Gastrocnemius medialis (tissue), 4 donors: ENCODE data around the gene PRSS33. TPM values are rescaled to one million over a fixed set of nuclear protein-coding genes. Genes with fewer than 3 reads are reported as not detected.

ENCODE experiments used
- ATAC-seq, 2 donors: fragments of 150-250 bp; one replicate each; pipeline ENCODE4 v1.9.1; 2016
- DNase-seq, 2 donors: peaks; one replicate each; pipeline ENCODE4 v3.0.0-alpha.2; 2019
- H3K27ac ChIP-seq, 4 donors: fragments of 200-600 bp; sonication (generic); 1 replicate in 1 of 4; 2 replicates in 3 of 4; pipeline ENCODE4 v1.5.1; 2016 to 2018; ENCODE audit warnings: mild to moderate bottlenecking in 2 of 4, moderate library complexity in 1 of 4
- H3K27me3 ChIP-seq, 3 donors: fragments of 200-600 bp; sonication (generic) in 2 of 3; 1 replicate in 1 of 3; 2 replicates in 2 of 3; pipeline versions ENCODE4 v1.5.1 to v1.6.0; 2016 to 2019; ENCODE audit warnings: mild to moderate bottlenecking in 1 of 3, moderate library complexity in 1 of 3
- H3K36me3 ChIP-seq, 2 donors: fragments of 200-600 bp; sonication (generic) in 1 of 2; one replicate each; pipeline ENCODE4 v1.5.1; 2017 to 2018
- H3K4me1 ChIP-seq, 2 donors: fragments of 200-600 bp; sonication (generic) in 1 of 2; one replicate each; pipeline ENCODE4 v1.5.1; 2016 to 2017; ENCODE audit warnings: mild to moderate bottlenecking in 2 of 2
- H3K4me3 ChIP-seq, 4 donors: fragments of 200-600 bp; sonication (generic) in 3 of 4; 1 replicate in 1 of 4; 2 replicates in 3 of 4; pipeline ENCODE4 v1.5.1; 2016 to 2019; ENCODE audit warnings: mild to moderate bottlenecking in 2 of 4
- H3K9me3 ChIP-seq, 3 donors: fragments of 200-600 bp; sonication (generic) in 2 of 3; 1 replicate in 1 of 3; 2 replicates in 2 of 3; pipeline ENCODE4 v1.5.1; 2016 to 2019
- POLR2A ChIP-seq, 2 donors: fragments of 450-650 bp; IDR thresholded peaks; one replicate each; pipeline ENCODE4 v1.6.1; 2017; ENCODE audit warnings: antibody characterized with exemption in 2 of 2, mild to moderate bottlenecking in 2 of 2, moderate library complexity in 2 of 2
- in situ Hi-C, 4 donors: fragments of 200-750 bp; cut with MboI; loops; one replicate each; pipeline versions ENCODE4 v1.15.0 to v1.8.0; 2017; ENCODE audit warnings: low sequenced_read_pairs in 4 of 4
- intact Hi-C: fragments of 100-400 bp; cut with DNase I; formaldehyde crosslinking; loops from one replicate; pipeline ENCODE4 v1.15.1; 2023; ENCODE audit warnings: low total_unique reads
- total RNA-seq, 4 donors: library from RNA; depleted of rRNA; stranded (reverse); fragments of >200 nt; gene quantifications; one replicate each; pipeline versions ENCODE4 v1.1.0 to v1.2.3, GENCODE V29; 2016
- TF ChIP-seq, protein P1 (sequence below), 5 experiments: fragments of 450-650 bp in 3 of 5; fragments of 200-600 bp in 2 of 5; sonication (generic) in 2 of 5; IDR thresholded peaks in 4 of 5; conservative IDR thresholded peaks in 1 of 5; 1 replicate in 4 of 5; 2 replicates in 1 of 5; pipeline ENCODE4 v1.5.1; 2016 to 2019; ENCODE audit warnings: antibody characterized with exemption in 5 of 5, mild to moderate bottlenecking in 3 of 5, moderate library complexity in 3 of 5

Gene PRSS33
- total RNA-seq, 4 donors from 2014 or later, result not detected

DNA sequence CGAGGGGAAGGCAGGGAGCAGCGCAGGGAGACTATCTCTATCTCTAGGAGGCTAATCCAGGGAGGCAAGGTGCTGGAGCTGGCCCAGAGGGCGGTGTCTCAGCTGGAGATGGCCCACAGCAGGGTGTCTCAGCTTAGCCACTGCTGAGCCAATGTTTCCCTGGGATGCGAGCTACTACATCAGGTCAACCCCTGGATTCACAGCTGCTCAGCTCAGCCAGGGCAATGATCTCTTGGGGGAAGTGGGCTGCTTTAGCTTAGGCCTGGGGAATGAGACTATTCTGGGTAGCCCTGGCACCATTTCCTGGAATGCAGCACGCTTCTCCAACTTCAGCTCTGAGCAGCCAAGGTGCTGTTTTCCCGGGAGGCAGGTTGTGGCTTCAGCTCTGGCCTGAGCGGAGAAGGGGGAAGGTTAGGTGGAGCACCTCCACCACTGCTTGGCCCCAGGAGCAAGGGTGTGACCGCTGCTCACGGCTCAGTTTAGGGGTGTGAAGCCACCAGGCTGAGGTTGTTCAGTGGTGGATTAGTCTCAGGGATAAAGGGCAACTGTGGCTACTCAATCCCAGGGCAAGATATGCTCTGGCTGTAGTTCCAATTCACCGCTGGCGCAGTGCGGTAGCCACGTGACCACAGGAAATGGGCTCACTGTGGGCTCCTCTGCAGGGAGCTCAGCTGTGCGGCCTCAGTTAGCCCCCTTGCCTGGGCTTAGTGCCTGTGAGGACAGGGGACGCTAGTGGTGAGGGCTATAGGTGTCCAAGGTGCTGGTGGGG is 24.5 kb upstream of the PRSS33 start:
- in situ Hi-C loops (no loop called here), intact Hi-C loops (no loop called here)
- H3K36me3 ChIP-seq, result no peaks in the 10 kb centered on the region
- H3K27ac ChIP-seq, result no peak overlapping the region
- no peak overlapping the region for H3K4me3 ChIP-seq
- no peak for ATAC-seq
- H3K9me3 ChIP-seq, result no peaks in the 10 kb centered on the region
- TF ChIP-seq, protein P1, sequence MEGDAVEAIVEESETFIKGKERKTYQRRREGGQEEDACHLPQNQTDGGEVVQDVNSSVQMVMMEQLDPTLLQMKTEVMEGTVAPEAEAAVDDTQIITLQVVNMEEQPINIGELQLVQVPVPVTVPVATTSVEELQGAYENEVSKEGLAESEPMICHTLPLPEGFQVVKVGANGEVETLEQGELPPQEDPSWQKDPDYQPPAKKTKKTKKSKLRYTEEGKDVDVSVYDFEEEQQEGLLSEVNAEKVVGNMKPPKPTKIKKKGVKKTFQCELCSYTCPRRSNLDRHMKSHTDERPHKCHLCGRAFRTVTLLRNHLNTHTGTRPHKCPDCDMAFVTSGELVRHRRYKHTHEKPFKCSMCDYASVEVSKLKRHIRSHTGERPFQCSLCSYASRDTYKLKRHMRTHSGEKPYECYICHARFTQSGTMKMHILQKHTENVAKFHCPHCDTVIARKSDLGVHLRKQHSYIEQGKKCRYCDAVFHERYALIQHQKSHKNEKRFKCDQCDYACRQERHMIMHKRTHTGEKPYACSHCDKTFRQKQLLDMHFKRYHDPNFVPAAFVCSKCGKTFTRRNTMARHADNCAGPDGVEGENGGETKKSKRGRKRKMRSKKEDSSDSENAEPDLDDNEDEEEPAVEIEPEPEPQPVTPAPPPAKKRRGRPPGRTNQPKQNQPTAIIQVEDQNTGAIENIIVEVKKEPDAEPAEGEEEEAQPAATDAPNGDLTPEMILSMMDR (IDR thresholded peaks at IDR 0.05 in 4 of 5, conservative IDR thresholded peaks at IDR 0.05 in 1 of 5), result no peak
- no peak for TF ChIP-seq POLR2A (IDR thresholded peaks at IDR 0.05)
- H3K27me3 ChIP-seq, result peaks cover 0 to 3% (median 3%) of the 10 kb centered on the region in 3 donors
- DNase-seq, result no peak
- H3K4me1 ChIP-seq, result peaks cover 0 to 10% of the 10 kb centered on the region in 2 donors

DNA sequence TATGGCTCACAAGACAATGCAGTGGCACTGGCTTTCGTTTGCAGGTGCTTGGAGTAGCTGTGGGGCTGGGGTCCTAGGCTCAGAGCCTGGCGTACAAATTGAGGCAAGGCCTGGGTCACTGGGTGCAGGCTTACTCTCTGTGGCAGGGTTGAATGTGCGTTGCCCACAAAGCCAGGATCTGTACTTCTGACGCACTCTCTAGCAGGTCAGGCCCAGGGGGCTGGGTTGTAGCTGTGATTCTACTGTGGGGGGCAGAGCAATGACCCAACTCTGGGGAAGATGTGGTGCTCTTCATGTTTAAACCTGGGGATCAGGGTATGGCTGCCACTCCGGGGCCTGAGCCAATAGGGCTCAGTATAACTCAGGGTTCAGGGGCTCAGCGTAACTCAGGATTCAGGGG is 23.3 kb upstream of the PRSS33 start:
- Histone ChIP-seq H3K4me3 (no peak overlapping the region), H3K36me3 (no peaks in the 10 kb centered on the region), H3K27me3 (peaks cover 0 to 3% (median 0%) of the 10 kb centered on the region in 3 donors), H3K4me1 (peaks cover 0 to 10% of the 10 kb centered on the region in 2 donors), H3K9me3 (no peaks in the 10 kb centered on the region), H3K27ac (no peak overlapping the region)
- intact Hi-C loops, result no loop called here
- DNase-seq, result no peak
- ATAC-seq, result no peak
- TF ChIP-seq POLR2A (IDR thresholded peaks at IDR 0.05), result no peak
- TF ChIP-seq, protein P1 (IDR thresholded peaks at IDR 0.05 in 4 of 5, conservative IDR thresholded peaks at IDR 0.05 in 1 of 5), result no peak
- in situ Hi-C loops, result no loop called here

DNA sequence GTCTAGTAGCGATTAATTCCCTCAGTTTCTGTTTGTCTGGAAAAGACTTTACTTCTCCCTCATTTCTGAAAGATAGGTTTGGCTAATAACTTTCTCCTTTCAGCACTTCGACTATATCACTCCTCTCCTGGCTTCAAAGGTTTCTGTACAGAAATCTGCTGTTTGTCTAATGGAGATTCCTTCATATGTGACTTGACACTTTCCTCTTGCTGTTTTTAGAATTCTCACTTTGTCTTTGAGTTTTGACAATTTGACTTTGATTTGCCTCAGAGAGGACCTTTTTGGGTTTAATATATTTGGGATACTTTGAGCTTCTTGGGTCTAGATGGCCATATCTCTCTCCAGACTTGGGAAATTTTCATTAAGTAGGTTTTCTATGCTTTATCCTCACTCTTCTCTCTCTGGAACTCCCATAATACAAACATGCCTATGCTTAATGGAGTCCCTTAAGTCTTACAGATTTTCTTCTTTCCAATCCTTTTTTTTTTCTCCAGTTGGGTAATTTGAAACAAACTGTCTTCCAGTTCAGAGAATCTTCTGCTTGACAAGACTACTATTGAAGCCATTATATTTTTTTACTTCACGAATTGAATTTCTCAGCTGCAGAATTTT is 21.9 kb upstream of the PRSS33 start:
- in situ Hi-C loops, result no loop called here
- H3K9me3 ChIP-seq, result peaks cover 0 to 1% (median 0%) of the 10 kb centered on the region in 3 donors
- peaks cover 0 to 7% (median 0%) of the 10 kb centered on the region in 3 donors for H3K27me3 ChIP-seq
- intact Hi-C loops, result no loop called here
- H3K27ac ChIP-seq, result no peak overlapping the region
- H3K4me1 ChIP-seq, result peaks cover 0 to 10% of the 10 kb centered on the region in 2 donors
- TF ChIP-seq POLR2A (IDR thresholded peaks at IDR 0.05), result no peak
- H3K36me3 ChIP-seq, result no peaks in the 10 kb centered on the region
- DNase-seq, result no peak
- H3K4me3 ChIP-seq, result no peak overlapping the region
- no peak for ATAC-seq

DNA sequence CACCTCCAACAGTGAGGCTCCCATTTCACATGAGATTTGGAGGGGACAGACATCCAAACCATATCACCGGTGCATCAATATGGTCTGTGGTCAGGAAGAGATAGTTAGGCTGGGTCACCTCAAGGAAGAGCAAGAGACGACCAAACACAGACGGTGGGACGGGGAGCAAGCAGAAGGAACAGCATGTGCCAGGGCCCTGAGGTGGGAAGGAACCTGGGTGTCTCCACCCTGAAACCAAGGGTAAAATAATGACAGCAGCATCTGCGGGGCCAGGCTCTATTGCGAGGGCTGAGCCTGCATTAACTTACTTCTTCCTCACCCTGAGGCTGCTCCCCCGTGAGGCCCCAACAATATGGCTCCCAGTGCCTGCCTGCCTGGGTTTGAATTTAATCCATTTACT is 20.8 kb upstream of the PRSS33 start:
- Histone ChIP-seq H3K36me3 (no peaks in the 10 kb centered on the region), H3K27me3 (peaks cover 0 to 13% (median 0%) of the 10 kb centered on the region in 3 donors), H3K9me3 (peaks cover 0 to 12% (median 6%) of the 10 kb centered on the region in 3 donors), H3K4me3 (no peak overlapping the region), H3K27ac (no peak overlapping the region), H3K4me1 (peaks cover 0 to 10% of the 10 kb centered on the region in 2 donors)
- in situ Hi-C loops, result no loop called here
- no peak for TF ChIP-seq POLR2A (IDR thresholded peaks at IDR 0.05)
- TF ChIP-seq, protein P1 (IDR thresholded peaks at IDR 0.05 in 4 of 5, conservative IDR thresholded peaks at IDR 0.05 in 1 of 5), result no peak
- intact Hi-C loops, result no loop called here
- ATAC-seq, result no peak
- no peak for DNase-seq

DNA sequence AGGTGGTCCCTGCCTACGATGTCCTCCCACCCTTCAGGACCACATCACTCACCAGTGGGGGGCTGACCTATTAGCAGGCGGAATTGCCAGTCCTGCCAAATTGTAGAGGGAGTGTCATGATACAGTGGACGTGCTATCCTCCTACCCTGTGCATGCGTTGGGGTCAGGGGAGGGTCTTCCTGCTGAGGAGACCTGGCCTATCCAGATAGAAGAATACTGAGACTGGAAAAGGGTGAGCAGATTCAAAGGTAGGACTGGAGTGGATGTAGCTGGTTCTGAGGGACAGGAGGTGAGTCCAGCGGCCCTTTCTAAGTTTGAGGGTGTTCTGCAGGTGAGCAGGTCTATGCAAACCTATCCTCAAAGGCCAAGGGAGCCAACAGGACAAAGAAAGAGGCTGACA is 18.9 kb upstream of the PRSS33 start:
- no peak for ATAC-seq
- no peak overlapping the region for H3K27ac ChIP-seq
- in situ Hi-C loops (no loop called here), intact Hi-C loops (no loop called here)
- no peak for TF ChIP-seq POLR2A (IDR thresholded peaks at IDR 0.05)
- TF ChIP-seq, protein P1 (IDR thresholded peaks at IDR 0.05 in 4 of 5, conservative IDR thresholded peaks at IDR 0.05 in 1 of 5), result no peak
- DNase-seq, result no peak
- no peaks in the 10 kb centered on the region for H3K36me3 ChIP-seq
- H3K9me3 ChIP-seq, result peaks cover 0 to 12% (median 6%) of the 10 kb centered on the region in 3 donors
- H3K27me3 ChIP-seq, result peaks cover 0 to 13% (median 0%) of the 10 kb centered on the region in 3 donors
- no peaks in the 10 kb centered on the region for H3K4me1 ChIP-seq
- no peak overlapping the region for H3K4me3 ChIP-seq
